Keratinocyte (primary cell): Measurements from ENCODE around the gene UNC13C.

ENCODE experiments used
- EZH2 ChIP-seq: IDR thresholded peaks from one replicate; pipeline ENCODE4 v1.6.1; 2012; ENCODE audit warnings: inconsistent platforms, mild to moderate bottlenecking, low read length, moderate library complexity
- TF ChIP-seq, protein P1 (sequence below), 3 experiments: IDR thresholded peaks in 1 of 3; conservative IDR thresholded peaks in 1 of 3; optimal IDR thresholded peaks in 1 of 3; 2 replicates in 2 of 3; 3 replicates in 1 of 3; pipeline versions ENCODE3 to v1.5.1; 2011; ENCODE audit warnings: low read length in 3 of 3, mild to moderate bottlenecking in 3 of 3, moderate library complexity in 2 of 3, control low read depth in 1 of 3, inconsistent platforms in 1 of 3; ENCODE audit not compliant: insufficient read depth in 2 of 3; ENCODE audit errors: extremely low read depth in 1 of 3

GRCh38 chr15:54273928-54274327 is 295.7 kb downstream of the UNC13C start:
- TF ChIP-seq, protein P1, sequence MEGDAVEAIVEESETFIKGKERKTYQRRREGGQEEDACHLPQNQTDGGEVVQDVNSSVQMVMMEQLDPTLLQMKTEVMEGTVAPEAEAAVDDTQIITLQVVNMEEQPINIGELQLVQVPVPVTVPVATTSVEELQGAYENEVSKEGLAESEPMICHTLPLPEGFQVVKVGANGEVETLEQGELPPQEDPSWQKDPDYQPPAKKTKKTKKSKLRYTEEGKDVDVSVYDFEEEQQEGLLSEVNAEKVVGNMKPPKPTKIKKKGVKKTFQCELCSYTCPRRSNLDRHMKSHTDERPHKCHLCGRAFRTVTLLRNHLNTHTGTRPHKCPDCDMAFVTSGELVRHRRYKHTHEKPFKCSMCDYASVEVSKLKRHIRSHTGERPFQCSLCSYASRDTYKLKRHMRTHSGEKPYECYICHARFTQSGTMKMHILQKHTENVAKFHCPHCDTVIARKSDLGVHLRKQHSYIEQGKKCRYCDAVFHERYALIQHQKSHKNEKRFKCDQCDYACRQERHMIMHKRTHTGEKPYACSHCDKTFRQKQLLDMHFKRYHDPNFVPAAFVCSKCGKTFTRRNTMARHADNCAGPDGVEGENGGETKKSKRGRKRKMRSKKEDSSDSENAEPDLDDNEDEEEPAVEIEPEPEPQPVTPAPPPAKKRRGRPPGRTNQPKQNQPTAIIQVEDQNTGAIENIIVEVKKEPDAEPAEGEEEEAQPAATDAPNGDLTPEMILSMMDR (optimal IDR thresholded peaks at IDR 0.05 in 1 of 3, IDR thresholded peaks at IDR 0.05 in 1 of 3, conservative IDR thresholded peaks at IDR 0.05 in 1 of 3; ENCODE audit: extremely low read depth in 1 of 3, insufficient read depth in 2 of 3, low read length in 3 of 3) = peak in 2 of 3 experiments; percentile 5 to 33
- TF ChIP-seq EZH2 = no peak
